GM12875 (cell line): ENCODE results near the gene ARF1.

ENCODE experiments used
- H3K4me3 ChIP-seq: one replicate; pipeline ENCODE4 v1.5.1; 2011; ENCODE audit warnings: low read depth, low read length, control low read depth
- TF ChIP-seq, protein P1 (sequence below): IDR thresholded peaks from 2 replicates; pipeline ENCODE4 v1.5.1; 2011; ENCODE audit warnings: low read depth, mild to moderate bottlenecking, control low read depth, inconsistent platforms, low read length, moderate library complexity, borderline replicate concordance; ENCODE audit not compliant: insufficient read depth

The ARF1 gene

GRCh38 chr1:228082214-228082917 is at the start of gene ARF1:
ARF1 (plus strand) TSS chr1:228082708; CDS start chr1:228097115, 14,407 bp downstream.
- peak within 1 kb of the TSS; percentile 85 for H3K4me3 ChIP-seq

GRCh38 chr1:228033376-228033775 is 49.1 kb upstream of the ARF1 start:
- TF ChIP-seq, protein P1, sequence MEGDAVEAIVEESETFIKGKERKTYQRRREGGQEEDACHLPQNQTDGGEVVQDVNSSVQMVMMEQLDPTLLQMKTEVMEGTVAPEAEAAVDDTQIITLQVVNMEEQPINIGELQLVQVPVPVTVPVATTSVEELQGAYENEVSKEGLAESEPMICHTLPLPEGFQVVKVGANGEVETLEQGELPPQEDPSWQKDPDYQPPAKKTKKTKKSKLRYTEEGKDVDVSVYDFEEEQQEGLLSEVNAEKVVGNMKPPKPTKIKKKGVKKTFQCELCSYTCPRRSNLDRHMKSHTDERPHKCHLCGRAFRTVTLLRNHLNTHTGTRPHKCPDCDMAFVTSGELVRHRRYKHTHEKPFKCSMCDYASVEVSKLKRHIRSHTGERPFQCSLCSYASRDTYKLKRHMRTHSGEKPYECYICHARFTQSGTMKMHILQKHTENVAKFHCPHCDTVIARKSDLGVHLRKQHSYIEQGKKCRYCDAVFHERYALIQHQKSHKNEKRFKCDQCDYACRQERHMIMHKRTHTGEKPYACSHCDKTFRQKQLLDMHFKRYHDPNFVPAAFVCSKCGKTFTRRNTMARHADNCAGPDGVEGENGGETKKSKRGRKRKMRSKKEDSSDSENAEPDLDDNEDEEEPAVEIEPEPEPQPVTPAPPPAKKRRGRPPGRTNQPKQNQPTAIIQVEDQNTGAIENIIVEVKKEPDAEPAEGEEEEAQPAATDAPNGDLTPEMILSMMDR, result no peak
- no peak overlapping the region for H3K4me3 ChIP-seq

More at GRCh38 chr1:228082214-228082917, at the start of gene ARF1:
- TF ChIP-seq, protein P1, result no peak

GRCh38 chr1:228034954-228035837 is 47.3 kb upstream of the ARF1 start:
- TF ChIP-seq, protein P1, result no peak
- H3K4me3 ChIP-seq, result no peak overlapping the region

GRCh38 chr1:228035844-228036243 is 46.7 kb upstream of the ARF1 start:
- TF ChIP-seq, protein P1, result no peak

GRCh38 chr1:228036701-228037231 is 45.7 kb upstream of the ARF1 start:
- TF ChIP-seq, protein P1, result no peak

More at GRCh38 chr1:228035844-228036243, 46.7 kb upstream of the ARF1 start:
- no peak overlapping the region for H3K4me3 ChIP-seq

GRCh38 chr1:228037401-228038386 is 44.8 kb upstream of the ARF1 start:
- H3K4me3 ChIP-seq, result no peak overlapping the region
- TF ChIP-seq, protein P1, result no peak

More at GRCh38 chr1:228036701-228037231, 45.7 kb upstream of the ARF1 start:
- H3K4me3 ChIP-seq, result no peak overlapping the region
